Measurements from ENCODE around the gene PHLDB3. TPM values are rescaled to one million over a fixed set of nuclear protein-coding genes. Genes with fewer than 3 reads are reported as not detected.

PHLDB3 gene
- total RNA-seq, 1 donor from 2014 or later = 23.9 TPM

DNA sequence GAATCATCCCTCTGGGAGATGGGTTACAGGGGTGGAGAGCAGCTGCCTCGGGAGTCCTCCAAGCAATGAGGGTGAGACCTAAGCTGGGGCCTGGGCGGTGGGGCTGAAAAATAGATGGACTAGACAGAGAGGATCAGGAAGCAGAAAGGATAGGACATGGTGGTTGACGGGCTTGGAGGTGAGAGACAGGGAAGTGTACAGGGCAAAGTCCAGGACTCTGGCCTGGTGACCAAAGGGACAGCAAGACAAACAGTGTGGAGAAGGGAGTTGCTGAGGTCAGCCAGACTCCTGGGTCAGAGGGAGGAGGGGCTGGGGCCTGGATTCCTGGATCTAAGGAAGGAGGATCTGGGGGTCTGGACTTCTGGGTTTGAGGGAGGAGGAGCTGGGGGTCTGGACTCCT, 5.5 kb downstream of the PHLDB3 start:
- DNase-seq (ENCODE audit: low read depth in 2 of 2) = no peak

DNA sequence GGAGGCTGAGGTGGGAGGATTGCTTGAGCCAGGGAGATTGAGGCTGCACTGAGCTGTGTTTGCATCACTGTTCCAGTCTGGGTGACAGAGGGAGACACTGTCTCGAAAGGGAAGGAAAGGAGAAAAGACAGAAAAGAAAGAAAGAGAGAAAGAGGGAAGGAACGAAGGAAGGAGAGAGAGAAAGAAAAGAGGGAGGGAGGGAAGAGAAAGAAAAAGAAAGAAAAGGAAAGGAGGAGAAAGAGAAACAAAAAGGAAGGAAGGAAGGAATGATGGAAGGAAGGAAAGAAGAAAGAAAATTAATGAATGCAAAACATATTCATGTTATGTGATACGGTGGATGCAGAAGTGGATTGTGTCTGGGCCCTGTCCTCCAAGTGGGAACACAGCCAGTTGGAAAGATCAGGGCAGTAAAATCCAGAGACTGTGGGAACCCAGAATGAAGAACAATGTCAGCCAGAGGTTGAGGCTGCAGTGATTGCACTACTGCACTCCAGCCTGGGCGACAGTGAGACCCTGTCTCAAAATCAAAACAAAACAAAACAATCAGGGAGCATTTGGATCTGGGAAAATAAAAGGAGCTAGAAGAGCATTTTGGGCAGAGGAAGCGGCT, 6.2 kb downstream of the PHLDB3 start:
- DNase-seq (ENCODE audit: low read depth in 2 of 2) = no peak

DNA sequence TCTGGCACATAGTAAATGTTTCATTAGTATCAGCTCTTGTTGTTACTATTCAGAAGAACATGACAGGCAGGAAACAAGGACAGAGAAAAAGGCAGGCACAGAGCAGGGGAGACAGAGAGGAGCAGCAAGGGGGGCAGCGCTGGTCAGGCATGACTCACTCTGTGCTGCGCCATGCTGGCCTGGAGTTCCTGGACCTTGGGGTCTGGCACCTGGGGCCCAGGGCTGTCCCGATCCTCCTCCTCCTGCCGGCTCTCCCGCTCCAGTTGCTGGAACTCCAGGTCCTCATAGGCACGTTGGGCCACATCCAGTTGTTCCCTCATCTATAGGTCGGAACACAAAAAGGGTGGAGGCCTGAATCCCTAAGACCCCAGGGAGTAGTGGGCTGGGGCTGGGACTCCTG, 7.6 kb downstream of the PHLDB3 start:
- no peak for DNase-seq (ENCODE audit: low read depth in 2 of 2)

DNA sequence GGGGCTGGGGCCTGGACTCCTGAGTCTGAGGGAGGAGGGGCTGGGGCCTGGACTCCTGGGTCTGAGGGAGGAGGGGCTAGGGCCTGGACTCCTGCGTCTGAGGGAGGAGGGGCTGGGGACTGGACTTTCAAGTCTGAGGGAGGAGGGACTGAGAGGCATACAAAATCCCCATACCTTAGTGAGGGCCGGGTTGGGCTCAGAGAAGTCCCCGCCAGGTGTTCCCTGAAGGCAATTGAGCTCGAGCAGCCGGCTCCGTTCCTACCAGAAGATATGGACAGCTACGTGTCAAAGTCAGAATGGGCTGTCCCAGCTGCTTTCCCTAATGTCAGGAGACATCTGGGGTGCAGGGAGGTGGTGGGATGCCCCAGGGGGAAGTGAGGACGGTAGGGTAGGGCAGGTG, 9.5 kb downstream of the PHLDB3 start:
- DNase-seq (ENCODE audit: low read depth in 2 of 2) = no peak

DNA sequence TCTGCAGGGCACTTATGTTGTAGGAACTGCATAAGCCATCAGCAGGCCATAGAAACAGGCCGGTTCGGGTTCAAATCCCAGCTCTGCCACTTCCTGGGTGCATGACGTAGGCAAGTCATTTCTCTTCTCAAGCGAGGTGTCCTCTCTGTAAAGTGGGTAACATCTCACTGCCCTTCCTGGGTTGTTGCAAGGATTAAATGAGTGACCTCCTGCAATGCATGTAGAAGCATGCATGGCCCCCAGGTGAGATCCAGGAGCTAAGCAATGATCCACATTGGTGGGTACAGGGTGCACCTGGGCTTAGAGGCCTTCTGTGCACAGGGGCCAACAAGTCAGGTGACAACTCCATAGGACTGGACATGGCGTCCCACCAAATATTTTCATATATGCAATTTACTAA, 13.8 kb downstream of the PHLDB3 start:
- DNase-seq (ENCODE audit: low read depth in 2 of 2) = no peak

DNA sequence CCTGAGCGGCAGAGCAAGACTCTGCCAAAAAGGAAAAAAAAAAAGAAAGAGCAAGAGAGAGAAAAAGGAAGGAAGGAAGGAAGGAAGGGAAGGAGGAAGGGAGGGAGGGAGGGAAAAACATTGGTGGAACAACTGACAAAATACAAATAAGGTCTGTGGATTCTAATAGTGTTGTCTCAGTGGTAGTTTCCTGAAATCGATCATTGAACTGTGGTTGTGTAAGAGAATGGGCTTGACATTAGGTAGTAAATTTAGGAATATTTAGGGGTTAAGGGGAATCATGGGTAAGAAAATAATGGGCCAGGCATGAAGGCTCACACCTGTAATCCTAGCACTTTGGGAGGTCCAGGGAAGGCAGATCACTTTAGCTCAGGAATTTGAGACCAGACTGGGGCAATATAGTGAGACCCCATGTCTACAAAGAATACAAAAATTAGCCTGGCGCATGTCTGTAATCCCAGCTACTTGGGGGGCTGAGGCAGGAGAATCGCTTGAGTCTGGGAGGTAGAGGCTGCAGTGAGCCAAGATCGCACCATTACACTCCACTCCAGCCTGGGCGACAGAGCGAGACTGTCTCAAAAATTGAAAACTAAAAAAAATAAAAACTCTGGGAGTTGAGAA, 14.5 kb downstream of the PHLDB3 start:
- no peak for DNase-seq (ENCODE audit: low read depth in 2 of 2)

DNA sequence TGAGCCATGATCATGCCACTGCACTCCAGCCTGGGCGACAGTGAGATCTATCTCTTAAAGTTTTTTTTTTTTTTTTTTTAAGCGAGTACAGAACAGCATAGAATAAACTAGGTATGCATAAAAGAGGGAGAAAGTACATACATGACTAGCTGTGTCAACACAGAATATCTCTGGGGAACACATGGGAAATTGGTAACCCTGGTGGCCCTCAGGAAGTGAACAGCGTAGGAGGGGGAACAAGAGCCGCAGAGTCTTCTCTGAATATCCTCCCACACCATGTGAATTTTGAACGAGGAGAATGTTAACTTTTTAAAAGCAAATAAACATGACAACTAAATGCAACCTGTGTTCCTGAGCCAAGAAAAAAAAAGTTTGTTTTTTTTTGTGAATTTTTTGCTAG, 15.2 kb downstream of the PHLDB3 start:
- peak in 1 of 2 donors; percentile 58 for DNase-seq (ENCODE audit: low read depth in 2 of 2)

DNA sequence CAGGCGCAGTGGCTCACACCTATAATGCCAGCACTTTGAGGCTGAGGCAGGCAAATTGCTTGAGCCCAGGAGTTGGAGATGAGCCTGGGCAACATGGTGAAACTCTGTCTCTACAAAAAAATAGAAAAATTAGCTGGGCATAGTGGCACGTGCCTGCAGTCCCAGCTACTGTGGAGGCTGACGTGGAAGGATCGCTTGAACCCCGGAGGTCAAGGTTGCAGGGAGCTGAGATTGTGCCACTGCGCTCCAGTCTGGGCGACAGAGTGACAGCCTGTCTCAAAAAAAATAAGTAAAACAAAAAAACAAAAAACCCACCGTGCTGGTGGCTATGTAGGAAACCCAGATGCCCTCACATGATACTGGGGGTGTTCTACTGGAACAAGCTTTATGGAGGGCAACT, 16.4 kb downstream of the PHLDB3 start:
- DNase-seq (ENCODE audit: low read depth in 2 of 2) = no peak

DNA sequence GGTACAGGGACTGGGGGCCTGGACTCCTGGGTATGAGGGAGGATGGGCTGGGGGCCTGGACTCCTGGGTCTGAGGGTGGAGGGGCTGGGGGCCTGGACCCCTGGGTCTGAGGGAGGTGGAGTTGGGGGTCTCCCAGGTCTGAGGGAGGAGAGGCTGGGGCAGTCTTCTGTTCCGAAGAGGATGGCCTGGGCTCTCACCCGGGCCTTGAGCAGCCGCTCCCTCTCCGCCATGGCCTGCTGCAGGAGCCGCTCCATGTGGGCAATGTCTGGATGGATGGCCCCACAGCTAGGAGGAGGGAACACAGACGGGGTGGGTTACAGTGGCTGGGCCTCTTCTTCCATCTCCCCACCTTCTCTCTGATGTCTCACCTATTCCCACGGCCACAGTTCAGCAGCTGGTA, 18.1 kb downstream of the PHLDB3 start:
- no peak for DNase-seq (ENCODE audit: low read depth in 2 of 2)

DNA sequence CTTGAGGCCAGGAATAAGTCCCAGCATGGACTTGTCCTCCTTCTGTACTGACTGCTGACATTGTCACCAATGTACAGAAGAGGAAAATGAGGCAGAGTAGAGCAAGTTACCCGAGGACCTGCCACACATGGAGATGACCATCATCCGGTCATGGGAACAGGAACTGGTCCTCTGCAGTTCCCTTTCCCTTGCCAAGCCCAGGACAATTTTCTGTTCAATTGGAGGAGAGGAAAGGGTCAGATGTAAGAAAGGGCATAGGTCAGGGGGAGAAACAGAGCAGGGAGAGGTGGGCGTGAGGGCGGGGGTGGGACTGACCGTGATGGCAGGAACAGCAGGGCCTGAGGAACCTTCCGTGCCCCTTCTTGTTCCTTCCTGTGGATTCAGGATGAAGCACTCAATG, 18.6 kb downstream of the PHLDB3 start:
- DNase-seq (ENCODE audit: low read depth in 2 of 2) = no peak

DNA sequence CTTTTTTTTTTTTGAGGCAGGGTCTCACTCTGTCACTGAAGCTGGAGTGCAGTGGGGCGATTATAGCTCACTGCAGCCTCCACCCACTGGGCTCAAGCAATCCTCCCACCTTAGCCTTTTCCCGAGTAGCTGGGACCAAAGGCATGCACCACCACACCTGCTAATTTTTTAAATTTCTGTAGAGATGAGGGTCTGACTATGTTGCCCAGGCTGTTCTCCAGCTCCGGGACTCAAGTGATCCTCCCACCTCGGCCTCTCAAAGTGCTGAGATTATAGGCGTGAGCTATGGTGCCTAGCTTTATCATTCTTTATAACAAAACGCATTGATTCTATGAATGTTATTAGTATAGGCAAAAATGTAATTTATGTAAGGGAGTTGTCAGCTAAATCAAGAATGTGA, 21.3 kb downstream of the PHLDB3 start:
- no peak for DNase-seq (ENCODE audit: low read depth in 2 of 2)

DNA sequence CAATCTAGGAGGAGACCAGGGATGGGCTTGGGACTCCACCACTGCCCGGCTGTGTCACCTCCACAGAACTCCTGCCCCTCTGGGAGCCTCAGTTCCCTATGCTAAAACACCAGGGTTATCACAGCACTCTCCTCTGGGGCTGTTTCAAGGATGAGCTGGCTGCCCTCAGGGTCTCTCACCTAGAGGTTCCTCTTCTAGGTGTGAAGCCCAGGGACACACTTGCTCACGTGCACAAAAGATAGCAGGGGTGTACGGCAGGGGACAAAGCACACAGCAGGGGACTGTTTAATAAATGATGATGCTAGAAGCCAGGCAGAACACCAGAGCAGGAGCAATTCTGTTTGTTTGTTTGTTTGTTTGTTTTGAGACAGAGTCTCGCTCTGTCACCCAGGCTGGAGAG, 22.4 kb downstream of the PHLDB3 start:
- DNase-seq (ENCODE audit: low read depth in 2 of 2) = no peak

DNA sequence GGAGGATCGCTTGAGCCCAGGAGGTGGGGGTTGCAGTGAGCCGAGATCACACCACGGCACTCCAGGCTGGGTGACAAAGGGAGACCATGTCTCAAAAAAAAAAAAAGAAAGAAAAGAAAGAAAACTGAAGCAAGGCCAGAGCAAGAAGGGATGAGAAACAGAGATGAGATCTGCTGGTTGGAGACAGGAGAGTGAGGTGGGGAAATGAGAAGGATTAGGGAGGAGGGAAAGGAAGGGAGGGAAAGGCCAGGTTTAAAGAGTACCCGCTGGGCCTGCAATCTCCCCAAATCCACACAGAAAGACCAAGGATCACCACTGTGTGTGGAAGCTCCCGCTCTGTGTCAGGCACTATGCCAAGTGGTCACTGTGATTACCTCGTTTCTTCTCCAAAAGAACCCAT, 22.8 kb downstream of the PHLDB3 start:
- no peak for DNase-seq (ENCODE audit: low read depth in 2 of 2)

DNA sequence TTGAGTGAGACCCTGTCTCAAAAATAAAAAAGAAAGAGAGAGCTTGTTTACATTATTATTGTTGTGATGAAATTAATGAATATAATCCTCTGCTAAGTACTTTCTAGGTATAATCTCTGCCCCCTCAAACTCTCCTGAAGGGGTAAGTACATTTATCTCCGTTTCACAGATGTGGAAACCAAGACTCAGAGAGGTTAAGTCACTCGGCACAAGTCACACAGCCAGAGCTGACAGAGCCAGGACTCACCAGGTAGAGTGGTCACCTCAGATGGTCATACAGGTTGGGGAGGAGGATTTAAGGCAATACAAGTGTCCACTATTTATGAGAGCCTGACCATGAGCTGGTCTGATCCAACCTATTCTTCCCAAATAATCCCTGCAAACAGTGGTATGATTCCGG, 24.0 kb downstream of the PHLDB3 start:
- no peak for DNase-seq (ENCODE audit: low read depth in 2 of 2)

DNA sequence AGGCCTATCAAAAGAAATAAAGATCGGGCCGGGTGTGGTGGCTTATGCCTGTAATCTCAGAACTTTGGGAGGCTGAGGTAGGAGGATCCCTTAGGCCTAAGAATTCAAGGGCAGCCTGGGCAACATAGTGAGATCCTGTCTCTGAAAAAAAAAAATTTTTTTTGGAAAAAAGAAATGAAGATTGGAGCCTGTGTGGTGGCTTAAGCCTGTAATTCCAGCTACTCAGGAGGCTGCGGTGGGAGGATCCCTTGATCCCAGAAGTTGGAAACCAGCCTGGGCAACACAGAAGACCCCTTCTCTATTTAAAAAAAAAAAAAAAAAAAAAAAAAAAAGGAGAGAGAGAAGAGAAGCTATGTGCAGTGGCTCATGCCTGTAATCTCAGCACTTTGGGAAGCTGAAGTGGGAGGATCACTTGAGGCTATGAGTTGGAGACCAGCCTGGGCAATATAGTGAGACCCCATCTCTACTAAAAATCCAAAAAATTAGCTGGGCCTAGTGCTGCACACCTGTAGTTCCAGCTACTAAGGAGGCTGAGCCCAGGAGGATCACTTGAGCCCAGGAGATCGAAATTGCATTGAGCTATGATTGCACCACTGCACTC, 24.5 kb downstream of the PHLDB3 start:
- DNase-seq (ENCODE audit: low read depth in 2 of 2) = no peak

DNA sequence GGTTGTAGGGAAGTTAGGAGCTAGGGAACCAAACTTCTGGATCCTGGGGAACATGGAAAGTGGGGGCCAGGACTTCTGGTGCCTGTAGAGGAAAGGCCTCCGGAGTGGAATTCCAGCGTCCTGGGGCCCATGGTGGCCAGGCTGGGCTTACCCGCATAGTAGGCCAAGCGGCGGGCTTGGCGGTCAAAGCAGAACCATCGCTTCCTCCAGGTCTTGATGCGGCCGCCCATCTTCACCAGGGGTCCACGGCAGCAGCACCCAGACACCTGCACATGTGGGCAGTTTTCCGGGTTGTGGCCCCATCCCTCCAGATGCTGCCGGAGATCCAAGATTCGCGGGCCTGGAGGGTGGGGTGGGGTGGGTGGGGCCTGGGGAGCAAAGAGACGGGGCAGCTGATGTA, 25.3 kb downstream of the PHLDB3 start:
- DNase-seq (ENCODE audit: low read depth in 2 of 2) = no peak

DNA sequence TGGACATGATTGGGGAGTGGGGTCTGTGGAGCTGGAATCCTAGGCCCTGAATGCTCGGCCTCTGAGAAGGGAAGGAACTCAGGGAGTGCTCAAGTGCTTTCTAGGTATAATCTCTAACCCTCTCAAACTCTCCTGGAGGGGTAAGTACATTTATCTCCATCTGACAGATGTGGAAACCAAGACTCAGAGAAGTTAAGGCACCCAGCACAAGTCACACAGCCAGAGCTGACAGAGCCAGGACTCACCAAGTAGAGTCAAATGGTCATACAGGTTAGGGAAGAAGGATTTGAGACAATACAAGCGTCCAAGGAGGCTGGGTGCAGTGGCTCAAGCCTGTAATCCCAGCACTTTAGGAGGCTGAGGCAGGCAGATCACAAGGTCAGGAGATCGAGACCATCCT, 26.2 kb downstream of the PHLDB3 start:
- no peak for DNase-seq (ENCODE audit: low read depth in 2 of 2)

DNA sequence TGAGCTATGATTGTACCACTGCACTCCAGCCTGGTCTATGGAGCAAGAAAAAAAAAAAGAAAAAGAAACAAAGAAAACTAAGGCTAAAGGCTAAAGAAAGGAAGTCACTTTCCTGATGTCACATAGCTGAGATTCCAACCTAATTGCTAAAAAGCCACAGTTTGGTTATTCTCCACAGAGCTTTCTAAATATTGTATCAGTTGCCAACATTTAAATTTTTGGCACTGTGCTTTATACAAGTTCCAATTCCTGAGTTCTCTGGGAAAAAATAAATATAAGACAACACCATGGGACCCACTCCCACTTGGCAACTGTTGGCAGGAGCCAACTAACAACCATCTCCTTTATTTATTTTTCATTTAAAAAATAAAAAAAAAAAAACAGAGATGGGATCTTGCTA, 27.9 kb downstream of the PHLDB3 start:
- peak; percentile 77 to 93 for DNase-seq (ENCODE audit: low read depth in 2 of 2)

DNA sequence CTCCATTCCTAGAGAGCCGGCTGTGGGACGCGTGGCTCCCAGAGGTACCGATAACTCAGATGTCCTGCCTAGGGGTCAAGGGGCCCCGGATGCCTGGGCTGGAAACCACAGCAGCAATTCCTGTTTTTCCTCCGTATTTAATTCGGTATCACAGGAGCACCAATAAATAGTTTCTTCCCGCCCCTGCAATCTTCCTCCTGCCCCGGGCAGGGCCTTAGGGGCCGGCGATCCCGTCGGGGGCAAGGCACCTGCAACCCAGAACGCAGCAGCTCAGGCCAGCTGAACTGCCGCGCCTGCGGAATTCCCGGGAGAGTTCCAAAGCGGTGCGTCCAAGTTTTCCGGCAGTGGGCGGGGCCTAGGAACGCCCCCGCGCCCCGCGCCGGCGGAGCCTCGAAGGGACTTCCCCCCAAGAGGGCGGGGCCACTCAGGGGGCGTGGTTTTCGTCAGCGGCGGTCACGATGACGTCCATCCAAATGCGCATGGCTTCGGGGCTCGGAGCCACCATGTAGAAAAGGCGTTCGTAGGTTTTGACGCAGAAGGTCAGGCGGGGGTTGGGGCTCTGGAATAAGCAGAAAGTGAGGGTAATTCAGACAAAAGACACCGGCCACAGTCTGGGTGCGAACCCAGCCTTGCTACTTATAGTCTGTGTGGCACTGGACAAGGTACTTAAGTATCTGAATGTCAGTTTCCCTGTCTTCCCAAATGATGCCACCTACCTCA, 29.4 kb downstream of the PHLDB3 start:
- peak; percentile 86 to 93 for DNase-seq (ENCODE audit: low read depth in 2 of 2)

DNA sequence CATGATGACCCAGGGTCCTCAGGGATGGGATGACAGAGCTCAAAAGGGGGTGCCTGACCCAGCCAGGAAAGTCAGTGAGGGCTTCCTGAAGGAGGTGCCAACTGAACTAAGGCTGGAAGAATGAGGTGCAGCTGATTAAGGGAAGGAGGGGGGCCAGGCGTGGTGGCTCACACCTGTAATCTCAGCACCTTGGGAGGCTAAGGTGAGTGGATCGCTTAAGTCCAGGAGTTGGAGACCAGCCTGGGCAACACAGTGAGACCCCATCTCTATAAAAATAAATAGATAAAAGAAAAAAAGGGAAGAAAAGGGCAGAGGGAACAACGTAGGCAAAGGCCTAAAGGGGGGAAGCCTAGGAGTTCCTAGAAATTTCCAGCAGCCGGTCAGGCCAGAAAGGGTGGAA, 30.1 kb downstream of the PHLDB3 start:
- DNase-seq (ENCODE audit: low read depth in 2 of 2) = no peak

DNA sequence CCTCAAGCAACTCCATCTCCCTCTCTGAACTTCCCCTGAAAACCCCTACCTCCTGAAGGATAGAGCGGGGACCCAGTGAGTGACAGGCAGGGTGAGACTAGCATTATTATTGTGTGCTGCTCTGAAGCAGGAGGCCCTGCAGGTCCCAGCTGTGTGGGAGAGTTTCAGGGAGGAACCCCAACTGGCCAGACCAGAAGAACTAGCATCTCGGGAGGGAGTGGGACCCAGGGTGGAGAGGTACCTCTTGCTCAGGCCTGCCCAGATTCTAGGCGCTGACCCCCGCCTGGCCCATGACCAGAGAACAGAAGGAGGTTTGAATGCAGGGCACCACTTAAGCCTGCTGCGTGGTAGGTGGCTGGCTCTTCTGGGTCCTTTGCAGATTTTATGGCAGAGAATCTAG, 33.5 kb downstream of the PHLDB3 start:
- no peak for DNase-seq (ENCODE audit: low read depth in 2 of 2)

DNA sequence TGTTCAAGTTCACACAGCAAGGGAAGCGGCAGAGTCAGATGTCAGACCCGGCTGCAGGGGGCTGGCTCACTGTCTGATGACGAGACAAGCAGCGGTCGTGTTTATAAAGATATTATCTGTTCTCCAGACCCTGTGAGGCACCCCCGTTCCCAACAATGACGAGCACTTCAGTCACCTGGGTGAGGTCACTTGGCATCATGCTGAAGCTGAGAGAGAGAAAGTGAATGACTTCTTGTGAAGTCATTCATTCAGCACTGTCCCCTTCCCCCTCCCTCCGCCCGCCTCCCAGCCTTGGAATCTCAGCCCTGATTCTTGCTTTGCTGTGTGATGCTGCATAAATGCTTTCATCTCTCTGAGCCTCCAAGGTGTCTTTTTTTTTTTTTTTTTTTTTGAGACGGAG, 34.3 kb downstream of the PHLDB3 start:
- DNase-seq (ENCODE audit: low read depth in 2 of 2) = peak in 1 of 2 donors; percentile 61

DNA sequence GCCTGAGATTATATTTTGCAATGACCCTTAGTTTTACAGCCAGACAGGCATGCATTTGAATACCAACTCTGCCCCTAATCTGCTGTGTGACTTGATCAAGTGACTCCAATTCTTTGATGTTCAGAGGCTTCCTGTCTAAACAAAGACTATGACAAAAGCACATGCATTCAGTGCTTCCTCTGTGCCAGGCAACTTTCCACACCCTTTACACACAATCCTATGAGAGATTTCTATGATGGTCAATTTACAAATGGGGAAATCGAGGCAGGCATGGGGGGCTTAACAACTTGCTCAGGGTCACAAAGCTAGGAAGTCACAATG, 35.4 kb downstream of the PHLDB3 start:
- DNase-seq (ENCODE audit: low read depth in 2 of 2) = peak; percentile 62 to 80
